Measurements from ENCODE around the gene LINC00237. TPM values are rescaled to one million over a fixed set of nuclear protein-coding genes. Genes with fewer than 3 reads are reported as not detected.

The LINC00237 gene
- total and polyA plus RNA-seq, 4 experiments from 2014 or later = not detected

- intact Hi-C loops (cut with micrococcal nuclease) = no loop called here
- Histone ChIP-seq H3K4me3 (ENCODE audit: low read length in 2 of 2) (no peak overlapping the region), H3K4me1 (ENCODE audit: insufficient read depth, low read length) (no peaks in the 10 kb centered on the region), H3K9me3 (ENCODE audit: control insufficient read depth in 1 of 2, low read length in 2 of 2) (no peaks in the 10 kb centered on the region), H3K27me3 (ENCODE audit: insufficient read depth, low read length) (peaks cover 12% of the 10 kb centered on the region), H3K36me3 (ENCODE audit: insufficient read depth, low read length) (no peaks in the 10 kb centered on the region), H3K27ac (ENCODE audit: low read depth, low read length) (no peak overlapping the region)
- no peak for DNase-seq
- peaks cover 50 to 52% of the 10 kb centered on the region in 2 donors for H3K27me3 Mint-ChIP-seq
- POLR2A ChIA-PET (ENCODE audit: partially characterized antibody) = no interaction called here
- H3K4me3 Mint-ChIP-seq = no peak overlapping the region
- no peaks in the 10 kb centered on the region for H3K9me3 Mint-ChIP-seq
- no peak overlapping the region for H3K27ac Mint-ChIP-seq
- no peaks in the 10 kb centered on the region for H3K36me3 Mint-ChIP-seq
- no peaks in the 10 kb centered on the region for H3K4me1 Mint-ChIP-seq
- CTCF ChIA-PET (ENCODE audit: partially characterized antibody) = no interaction called here
These were observed 18.2 kb downstream of the LINC00237 start for GRCh38 chr20:21087862-21088540.

GRCh38 chr20:21083825-21084325, 22.3 kb downstream of the LINC00237 start:
- no peak for DNase-seq
- Mint-ChIP-seq H3K27me3 (peaks cover 33 to 35% of the 10 kb centered on the region in 2 donors), H3K9me3 (no peaks in the 10 kb centered on the region), H3K36me3 (no peaks in the 10 kb centered on the region), H3K27ac (no peak overlapping the region), H3K4me3 (no peak overlapping the region), H3K4me1 (no peaks in the 10 kb centered on the region)
- no peak overlapping the region for H3K4me3 ChIP-seq (ENCODE audit: low read length in 2 of 2)
- no peaks in the 10 kb centered on the region for H3K36me3 ChIP-seq (ENCODE audit: insufficient read depth, low read length)
- POLR2A ChIA-PET (ENCODE audit: partially characterized antibody) = no interaction called here
- no peaks in the 10 kb centered on the region for H3K4me1 ChIP-seq (ENCODE audit: insufficient read depth, low read length)
- no peak overlapping the region for H3K27ac ChIP-seq (ENCODE audit: low read depth, low read length)
- CTCF ChIA-PET (ENCODE audit: partially characterized antibody) = interaction anchor here (1.4 kb wide), 1 partner anchor 36 kb away, joined by 3 read pairs; no protein-coding TSS in a partner anchor
- H3K9me3 ChIP-seq (ENCODE audit: control insufficient read depth in 1 of 2, low read length in 2 of 2) = no peaks in the 10 kb centered on the region
- intact Hi-C loops (cut with micrococcal nuclease) = no loop called here
- peaks cover 4% of the 10 kb centered on the region for H3K27me3 ChIP-seq (ENCODE audit: insufficient read depth, low read length)

GRCh38 chr20:21082584-21082983, 23.6 kb downstream of the LINC00237 start:
- Mint-ChIP-seq H3K27me3 (peaks cover 33 to 34% of the 10 kb centered on the region in 2 donors), H3K36me3 (no peaks in the 10 kb centered on the region), H3K9me3 (no peaks in the 10 kb centered on the region), H3K4me3 (no peak overlapping the region), H3K27ac (no peak overlapping the region), H3K4me1 (no peaks in the 10 kb centered on the region)
- Histone ChIP-seq H3K9me3 (ENCODE audit: control insufficient read depth in 1 of 2, low read length in 2 of 2) (no peaks in the 10 kb centered on the region), H3K4me1 (ENCODE audit: insufficient read depth, low read length) (no peaks in the 10 kb centered on the region), H3K36me3 (ENCODE audit: insufficient read depth, low read length) (no peaks in the 10 kb centered on the region), H3K27ac (ENCODE audit: low read depth, low read length) (no peak overlapping the region), H3K4me3 (ENCODE audit: low read length in 2 of 2) (no peak overlapping the region), H3K27me3 (ENCODE audit: insufficient read depth, low read length) (no peaks in the 10 kb centered on the region)
- intact Hi-C loops (cut with micrococcal nuclease) = no loop called here
- CTCF ChIA-PET (ENCODE audit: partially characterized antibody) = interaction anchor here (1.4 kb wide), 1 partner anchor 34 kb away, joined by 3 read pairs; no protein-coding TSS in a partner anchor
- no peak for DNase-seq
- POLR2A ChIA-PET (ENCODE audit: partially characterized antibody) = no interaction called here

- Mint-ChIP-seq H3K36me3 (no peaks in the 10 kb centered on the region), H3K27ac (no peak overlapping the region), H3K4me1 (no peaks in the 10 kb centered on the region), H3K9me3 (no peaks in the 10 kb centered on the region), H3K4me3 (no peak overlapping the region), H3K27me3 (peaks cover 19 to 24% of the 10 kb centered on the region in 2 donors)
- Histone ChIP-seq H3K4me3 (ENCODE audit: low read length in 2 of 2) (no peak overlapping the region), H3K9me3 (ENCODE audit: control insufficient read depth in 1 of 2, low read length in 2 of 2) (no peaks in the 10 kb centered on the region), H3K36me3 (ENCODE audit: insufficient read depth, low read length) (no peaks in the 10 kb centered on the region), H3K27ac (ENCODE audit: low read depth, low read length) (no peak overlapping the region), H3K4me1 (ENCODE audit: insufficient read depth, low read length) (no peaks in the 10 kb centered on the region), H3K27me3 (ENCODE audit: insufficient read depth, low read length) (no peaks in the 10 kb centered on the region)
- POLR2A ChIA-PET (ENCODE audit: partially characterized antibody) = no interaction called here
- DNase-seq = no peak
- CTCF ChIA-PET (ENCODE audit: partially characterized antibody) = no interaction called here
- intact Hi-C loops (cut with micrococcal nuclease) = no loop called here
These were observed 28.3 kb downstream of the LINC00237 start for GRCh38 chr20:21077809-21078345.

- DNase-seq = no peak
- Mint-ChIP-seq H3K36me3 (no peaks in the 10 kb centered on the region), H3K9me3 (no peaks in the 10 kb centered on the region), H3K4me1 (no peaks in the 10 kb centered on the region), H3K4me3 (no peak overlapping the region), H3K27me3 (peaks cover 17 to 20% of the 10 kb centered on the region in 2 donors), H3K27ac (no peak overlapping the region)
- H3K27ac ChIP-seq (ENCODE audit: low read depth, low read length) = no peak overlapping the region
- ChIA-PET CTCF (ENCODE audit: partially characterized antibody) (no interaction called here), POLR2A (ENCODE audit: partially characterized antibody) (no interaction called here)
- H3K9me3 ChIP-seq (ENCODE audit: control insufficient read depth in 1 of 2, low read length in 2 of 2) = no peaks in the 10 kb centered on the region
- H3K36me3 ChIP-seq (ENCODE audit: insufficient read depth, low read length) = no peaks in the 10 kb centered on the region
- no peaks in the 10 kb centered on the region for H3K27me3 ChIP-seq (ENCODE audit: insufficient read depth, low read length)
- intact Hi-C loops (cut with micrococcal nuclease) = no loop called here
- no peak overlapping the region for H3K4me3 ChIP-seq (ENCODE audit: low read length in 2 of 2)
- H3K4me1 ChIP-seq (ENCODE audit: insufficient read depth, low read length) = no peaks in the 10 kb centered on the region
These were observed 30.1 kb downstream of the LINC00237 start for GRCh38 chr20:21076073-21076472.

- Mint-ChIP-seq H3K4me3 (no peak overlapping the region), H3K9me3 (no peaks in the 10 kb centered on the region), H3K36me3 (no peaks in the 10 kb centered on the region), H3K27me3 (peaks cover 16 to 19% of the 10 kb centered on the region in 2 donors), H3K4me1 (no peaks in the 10 kb centered on the region), H3K27ac (no peak overlapping the region)
- no peak overlapping the region for H3K4me3 ChIP-seq (ENCODE audit: low read length in 2 of 2)
- ChIA-PET POLR2A (ENCODE audit: partially characterized antibody) (no interaction called here), CTCF (ENCODE audit: partially characterized antibody) (no interaction called here)
- no peaks in the 10 kb centered on the region for H3K36me3 ChIP-seq (ENCODE audit: insufficient read depth, low read length)
- intact Hi-C loops (cut with micrococcal nuclease) = no loop called here
- no peak overlapping the region for H3K27ac ChIP-seq (ENCODE audit: low read depth, low read length)
- H3K4me1 ChIP-seq (ENCODE audit: insufficient read depth, low read length) = no peaks in the 10 kb centered on the region
- H3K27me3 ChIP-seq (ENCODE audit: insufficient read depth, low read length) = no peaks in the 10 kb centered on the region
- no peak for DNase-seq
- H3K9me3 ChIP-seq (ENCODE audit: control insufficient read depth in 1 of 2, low read length in 2 of 2) = no peaks in the 10 kb centered on the region
These were observed 30.7 kb downstream of the LINC00237 start for GRCh38 chr20:21075471-21075870.

- ChIA-PET POLR2A (ENCODE audit: partially characterized antibody) (no interaction called here), CTCF (ENCODE audit: partially characterized antibody) (no interaction called here)
- Mint-ChIP-seq H3K9me3 (no peaks in the 10 kb centered on the region), H3K4me3 (no peak overlapping the region), H3K27me3 (peaks cover 14 to 17% of the 10 kb centered on the region in 2 donors), H3K27ac (no peak overlapping the region), H3K4me1 (no peaks in the 10 kb centered on the region), H3K36me3 (no peaks in the 10 kb centered on the region)
- Histone ChIP-seq H3K36me3 (ENCODE audit: insufficient read depth, low read length) (no peaks in the 10 kb centered on the region), H3K27me3 (ENCODE audit: insufficient read depth, low read length) (no peaks in the 10 kb centered on the region), H3K4me1 (ENCODE audit: insufficient read depth, low read length) (no peaks in the 10 kb centered on the region), H3K27ac (ENCODE audit: low read depth, low read length) (no peak overlapping the region), H3K9me3 (ENCODE audit: control insufficient read depth in 1 of 2, low read length in 2 of 2) (no peaks in the 10 kb centered on the region), H3K4me3 (ENCODE audit: low read length in 2 of 2) (no peak overlapping the region)
- no peak for DNase-seq
- intact Hi-C loops (cut with micrococcal nuclease) = no loop called here
These were observed 31.4 kb downstream of the LINC00237 start for GRCh38 chr20:21074605-21075336.
